SKM-1 treated with dmso at 0.1 percent for 144 hours (cell line): ENCODE results near the gene PTGES.
"Not testable (repeated sequence)": the region's sequence is repeated elsewhere in the genome, so short reads cannot be mapped to it uniquely, and the experiment has no call there.

Source experiments
- DNase-seq: peaks from one replicate; lab custom pipeline; 2025; ENCODE audit not compliant: unreplicated experiment; lab: John Stamatoyannopoulos, UW

Gene PTGES, protein sequence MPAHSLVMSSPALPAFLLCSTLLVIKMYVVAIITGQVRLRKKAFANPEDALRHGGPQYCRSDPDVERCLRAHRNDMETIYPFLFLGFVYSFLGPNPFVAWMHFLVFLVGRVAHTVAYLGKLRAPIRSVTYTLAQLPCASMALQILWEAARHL

DNA sequence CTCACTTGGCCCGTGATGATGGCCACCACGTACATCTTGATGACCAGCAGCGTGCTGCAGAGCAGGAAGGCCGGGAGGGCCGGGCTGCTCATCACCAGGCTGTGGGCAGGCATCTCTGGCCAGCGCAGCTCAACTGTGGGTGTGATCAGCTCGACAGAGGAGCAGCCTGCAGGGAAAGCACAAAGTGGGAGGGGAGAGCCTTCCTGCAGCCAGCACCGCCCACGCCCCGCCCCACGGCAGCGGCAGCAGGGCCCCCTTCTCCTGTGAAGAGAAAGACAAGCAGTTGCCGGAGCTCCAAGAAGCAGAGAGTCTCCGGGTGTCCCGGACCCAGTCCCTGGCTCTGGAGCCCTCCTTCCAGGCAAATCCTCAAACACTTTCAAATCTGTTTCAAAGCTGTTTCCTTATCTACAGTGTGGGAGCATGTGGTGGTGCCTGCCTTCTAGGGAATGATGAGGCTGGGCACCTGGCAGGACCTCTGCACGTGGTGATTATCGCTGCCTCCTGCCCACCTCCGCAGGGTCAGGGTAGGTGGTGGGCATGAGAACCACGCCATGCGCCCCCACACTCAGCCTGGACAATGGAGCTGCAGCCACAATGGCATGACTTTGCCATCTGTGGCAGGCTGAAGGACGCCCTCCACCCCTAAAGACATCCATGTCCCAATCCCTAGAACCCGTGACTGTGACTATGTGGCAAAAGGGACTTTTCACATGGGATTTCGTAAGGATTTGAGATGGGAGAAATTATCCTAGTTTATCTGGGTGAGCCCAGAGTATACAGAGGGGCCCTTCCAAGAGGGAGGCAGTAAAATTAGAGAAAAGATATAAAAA, at the start of gene PTGES:
Gene PTGES (minus strand): TSS at position 143 of the 830 bp plus-strand sequence. CDS start 30 bp downstream, at position 113.
- no peak for DNase-seq

GRCh38 chr9:129801504-129801903, 48.7 kb upstream of the PTGES start:
- no peak for DNase-seq

DNA sequence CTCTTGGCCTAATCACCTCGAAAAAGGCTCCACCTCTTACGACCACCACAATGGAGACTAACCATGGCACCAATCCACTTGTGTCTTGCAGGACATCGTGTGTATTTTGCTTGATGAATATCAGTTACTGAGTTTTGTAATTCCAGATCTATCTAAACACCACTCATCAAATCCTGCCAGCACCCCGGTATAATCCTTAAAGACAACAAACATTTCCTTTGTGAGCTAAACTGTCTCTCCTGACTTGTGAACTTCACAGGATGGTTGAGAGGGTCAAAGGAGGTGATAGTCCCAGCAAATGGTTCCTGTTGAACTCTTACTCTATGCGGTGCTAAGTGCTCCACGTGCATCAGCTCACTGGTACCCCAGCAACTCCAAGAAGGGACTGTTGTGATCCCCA, 46.1 kb upstream of the PTGES start:
- no peak for DNase-seq

GRCh38 chr9:129796029-129796428, 43.2 kb upstream of the PTGES start:
- not testable (repeated sequence) for DNase-seq

GRCh38 chr9:129794549-129794948, 41.7 kb upstream of the PTGES start:
- DNase-seq: no peak

DNA sequence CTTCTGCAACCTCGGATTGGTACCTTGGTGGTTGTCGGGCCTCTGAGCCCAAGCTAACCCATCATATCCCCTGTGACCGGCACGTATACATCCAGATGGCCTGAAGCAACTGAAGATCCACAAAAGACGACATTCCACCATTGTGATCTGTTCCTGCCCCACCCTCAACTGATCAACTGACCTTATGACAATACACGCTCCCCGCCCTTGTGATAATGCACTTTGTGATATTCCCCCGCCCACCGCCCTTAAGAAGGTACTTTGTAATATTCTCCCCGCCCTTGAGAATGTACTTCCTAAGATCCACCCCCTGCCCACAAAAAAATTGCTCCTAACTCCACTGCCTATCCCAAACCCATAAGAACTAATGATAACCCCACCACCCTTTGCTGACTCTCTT, 33.6 kb upstream of the PTGES start:
- no peak for DNase-seq

- DNase-seq: no peak
Observed at GRCh38 chr9:129785866-129786265, 33.0 kb upstream of the PTGES start.

GRCh38 chr9:129784970-129785369, 32.1 kb upstream of the PTGES start:
- DNase-seq: not testable (repeated sequence)

GRCh38 chr9:129783516-129784361, 30.9 kb upstream of the PTGES start:
- peak; percentile 77 for DNase-seq

GRCh38 chr9:129781981-129782380, 29.1 kb upstream of the PTGES start:
- DNase-seq: no peak

DNA sequence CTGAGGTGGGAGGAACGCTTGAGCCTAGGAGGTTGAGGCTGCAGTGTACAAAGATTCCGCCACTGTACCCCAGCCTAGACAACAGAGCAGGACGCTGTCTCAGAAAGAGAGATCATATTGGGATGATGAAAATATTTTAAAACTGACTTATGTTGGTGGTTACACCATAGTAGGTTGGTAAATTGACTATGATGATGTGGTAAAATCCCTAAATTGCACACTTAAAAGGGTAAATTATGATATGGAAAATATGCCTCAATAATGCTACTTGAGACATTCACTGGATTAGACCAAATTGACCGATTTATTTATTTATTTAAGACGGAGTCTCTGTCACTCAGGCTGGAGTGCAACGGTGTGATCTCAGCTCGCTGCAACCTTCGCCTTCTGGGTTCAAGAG, 28.3 kb upstream of the PTGES start:
- DNase-seq: no peak

- DNase-seq: no peak
Observed at GRCh38 chr9:129779560-129780190, 26.8 kb upstream of the PTGES start.

- DNase-seq: no peak
Observed at GRCh38 chr9:129778469-129778868, 25.6 kb upstream of the PTGES start.

DNA sequence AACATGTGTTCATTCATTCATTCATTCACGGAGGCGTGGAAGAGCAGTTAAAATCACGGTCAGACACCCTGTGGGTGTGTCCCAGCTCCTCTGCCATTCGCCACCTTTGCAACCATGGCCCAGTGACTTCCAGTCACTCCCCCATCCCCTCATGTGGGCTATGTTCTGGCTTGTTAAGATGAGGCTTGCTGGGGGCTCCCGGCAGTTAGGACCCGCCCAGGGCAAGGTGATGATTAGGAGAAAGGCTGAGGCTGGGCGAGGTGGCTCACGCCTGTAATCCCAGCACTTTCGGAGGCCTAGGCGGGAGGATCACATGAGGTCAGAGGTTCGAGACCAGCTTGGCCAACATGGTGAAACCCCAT, 24.9 kb upstream of the PTGES start:
- no peak for DNase-seq

DNA sequence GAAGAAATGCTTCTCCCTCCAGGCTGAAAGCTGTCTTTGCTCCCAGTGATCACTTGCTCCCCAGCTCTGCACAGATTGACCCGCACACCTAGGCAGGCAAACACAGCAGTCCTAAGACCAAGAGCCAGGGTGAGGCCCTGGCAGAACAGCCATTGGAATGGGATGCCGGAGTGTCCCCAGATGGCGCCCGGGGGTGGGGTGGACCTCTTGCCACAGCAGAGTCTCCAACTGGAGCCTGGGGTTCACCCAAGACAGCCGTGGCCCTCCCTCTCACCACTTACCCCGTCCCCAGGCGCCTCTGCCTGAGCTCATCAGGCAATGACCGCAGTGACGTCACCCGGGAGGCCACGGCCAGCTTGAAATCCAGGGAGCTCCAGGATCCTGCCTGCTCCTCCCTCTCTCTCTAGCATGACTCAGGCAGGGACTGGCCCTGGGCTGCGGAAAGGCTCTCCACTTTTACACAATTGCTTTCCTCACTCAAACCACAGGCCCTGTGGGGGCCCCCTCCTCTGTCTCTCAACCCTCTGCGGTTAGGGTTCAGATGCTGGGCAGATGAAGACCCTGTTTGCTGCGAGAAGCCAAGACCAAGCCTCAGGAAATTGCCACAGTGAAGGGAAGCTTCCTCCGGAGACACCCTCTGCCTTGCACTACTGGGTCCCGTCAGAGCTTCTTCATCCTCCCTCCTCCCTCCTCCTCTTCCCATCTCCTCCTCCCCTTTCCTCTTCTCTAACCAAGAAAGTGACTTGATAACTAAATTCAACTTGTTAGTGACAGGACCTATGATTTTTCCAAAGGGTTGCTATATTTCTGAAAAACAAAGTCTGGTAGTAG, 24.3 kb upstream of the PTGES start:
- DNase-seq: peak; percentile 99

DNA sequence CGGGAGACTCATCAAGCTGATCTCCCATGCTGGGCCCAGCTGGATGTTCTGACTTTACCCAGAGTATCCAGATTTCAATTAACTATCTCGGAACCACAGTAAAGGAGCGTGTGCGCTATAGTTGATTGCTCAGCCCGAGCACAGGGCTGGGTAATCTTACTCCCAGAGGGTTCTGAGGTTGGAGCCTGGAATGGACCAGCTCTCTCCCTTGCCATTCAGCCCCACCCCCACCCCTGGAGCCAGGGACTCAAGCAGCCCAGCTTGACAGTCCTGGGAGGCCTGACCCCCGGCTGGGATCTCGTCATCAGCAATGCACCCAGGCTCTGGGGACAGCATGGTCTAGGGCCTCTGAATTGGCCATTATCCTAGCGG, 23.7 kb upstream of the PTGES start:
- DNase-seq: no peak

- not testable (repeated sequence) for DNase-seq
Observed at GRCh38 chr9:129776096-129776495, 23.3 kb upstream of the PTGES start.

GRCh38 chr9:129775448-129775798, 22.6 kb upstream of the PTGES start:
- no peak for DNase-seq

- DNase-seq: no peak
Observed at GRCh38 chr9:129774791-129775447, 22.1 kb upstream of the PTGES start.
